ENCODE measurements around the gene GDAP1L1.

DNA sequence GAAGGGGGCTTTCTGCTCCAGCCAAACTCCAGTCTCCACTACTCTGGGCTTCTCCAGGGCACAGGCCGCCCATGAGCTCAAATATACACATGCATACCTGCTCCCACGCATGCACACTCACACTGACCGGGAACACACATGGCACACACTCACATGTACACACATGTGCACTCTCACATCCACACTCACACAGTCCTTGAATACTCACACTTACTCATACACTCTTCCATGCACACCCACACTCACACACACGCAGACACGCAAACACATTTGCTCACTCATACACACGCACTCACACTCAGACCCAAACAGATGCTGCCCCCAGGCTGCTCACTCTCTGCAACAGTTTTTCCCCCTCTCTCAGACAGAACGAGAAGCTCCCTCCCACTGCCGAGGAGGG, 7.0 kb downstream of the GDAP1L1 start:
- TF ChIP-seq CTCF (IDR thresholded peaks at IDR 0.05): no peak
- TF ChIP-seq POLR2AphosphoS5 (IDR thresholded peaks at IDR 0.05; ENCODE audit: insufficient read depth in 1 of 2, low read depth in 1 of 2): no peak
- no peak for TF ChIP-seq POLR2A (IDR thresholded peaks at IDR 0.05)

Measured in vagina (tissue), 2 donors.